GM10847 (cell line): ENCODE results near the gene UBN2.

ENCODE experiments used
- POLR2A ChIP-seq: IDR thresholded peaks from 2 replicates; pipeline ENCODE4 v1.6.1; 2011; ENCODE audit not compliant: insufficient read length; ENCODE audit errors: extremely low read depth

Gene UBN2

GRCh38 chr7:139231513-139232376 lies 708 bp downstream of the UBN2 start:
- no peak for TF ChIP-seq POLR2A

GRCh38 chr7:139232377-139232717 lies 1.3 kb downstream of the UBN2 start:
- TF ChIP-seq POLR2A = no peak

GRCh38 chr7:139232904-139233303 lies 1.9 kb downstream of the UBN2 start:
- no peak for TF ChIP-seq POLR2A

GRCh38 chr7:139241258-139241657 lies 10.2 kb downstream of the UBN2 start:
- TF ChIP-seq POLR2A = no peak

GRCh38 chr7:139242741-139243281 lies 11.8 kb downstream of the UBN2 start:
- TF ChIP-seq POLR2A = no peak

GRCh38 chr7:139245401-139245800 lies 14.4 kb downstream of the UBN2 start:
- TF ChIP-seq POLR2A = no peak

GRCh38 chr7:139246494-139246893 lies 15.5 kb downstream of the UBN2 start:
- no peak for TF ChIP-seq POLR2A

GRCh38 chr7:139246905-139247304 lies 15.9 kb downstream of the UBN2 start:
- TF ChIP-seq POLR2A = no peak

- TF ChIP-seq POLR2A = no peak
Observed at GRCh38 chr7:139249179-139249810, 18.3 kb downstream of the UBN2 start.

GRCh38 chr7:139252451-139252850 lies 21.4 kb downstream of the UBN2 start:
- TF ChIP-seq POLR2A = no peak

- TF ChIP-seq POLR2A = no peak
Observed at GRCh38 chr7:139254281-139254680, 23.2 kb downstream of the UBN2 start.

- no peak for TF ChIP-seq POLR2A
Observed at GRCh38 chr7:139254728-139255127, 23.7 kb downstream of the UBN2 start.

GRCh38 chr7:139255290-139255689 lies 24.3 kb downstream of the UBN2 start:
- no peak for TF ChIP-seq POLR2A

GRCh38 chr7:139259142-139259541 lies 28.1 kb downstream of the UBN2 start:
- TF ChIP-seq POLR2A = no peak

- no peak for TF ChIP-seq POLR2A
Observed at GRCh38 chr7:139264220-139264619, 33.2 kb downstream of the UBN2 start.

- TF ChIP-seq POLR2A = no peak
Observed at GRCh38 chr7:139265673-139266072, 34.6 kb downstream of the UBN2 start.
